ENCODE measurements around the gene TOP3A. TPM values are rescaled to one million over a fixed set of nuclear protein-coding genes. Genes with fewer than 3 reads are reported as not detected.

Gene TOP3A
- total RNA-seq, 1 experiment from 2014 or later: 68.7 TPM

- DNase-seq: peak; percentile 48
- H3K79me1 ChIP-seq (ENCODE audit: insufficient read depth, low read depth, low read length, poor library complexity, severe bottlenecking): peaks cover 3% of the 10 kb centered on the region
- no peaks in the 10 kb centered on the region; the same call in 1 of the 2 replicates for H3K27me3 Mint-ChIP-seq (ENCODE audit: low read depth)
Measured at GRCh38 chr17:18362698-18363100, 47.9 kb upstream of the TOP3A start.

More at GRCh38 chr17:18362698-18363100, 47.9 kb upstream of the TOP3A start:
- peak overlapping the region in 2 of 3 experiments; percentile 57 to 82; a peak in 2 of 7 replicates for H3K27ac Mint-ChIP-seq
- peaks cover 3% of the 10 kb centered on the region for H3K23me2 ChIP-seq (ENCODE audit: insufficient read length, low read depth, low read length, poor library complexity, severe bottlenecking)
- H2BK12ac ChIP-seq (ENCODE audit: insufficient read length, low read depth, low read length): no peak overlapping the region
- H3K36me3 Mint-ChIP-seq (ENCODE audit: insufficient read depth in 1 of 3, low read depth in 3 of 3): peaks cover 4 to 21% (median 19%) of the 10 kb centered on the region in 3 experiments; a peak in 6 of 7 replicates
- H3K4me1 Mint-ChIP-seq: peaks cover 11 to 12% of the 10 kb centered on the region in 2 experiments
- H2BK5ac ChIP-seq (ENCODE audit: insufficient read length, low read length): no peak overlapping the region
- H3K9me3 Mint-ChIP-seq: no peaks in the 10 kb centered on the region
- peak overlapping the region; percentile 51 for H3K4me2 ChIP-seq (ENCODE audit: insufficient read depth, insufficient read length, low read length)
- H3K56ac ChIP-seq (ENCODE audit: insufficient read length, low read depth, low read length): no peak overlapping the region
- peak overlapping the region; percentile 87 to 94 for H3K4me3 Mint-ChIP-seq
- no peak overlapping the region for H2BK15ac ChIP-seq (ENCODE audit: low read depth, low read length)
- peak overlapping the region; percentile 28 for H3K9ac ChIP-seq (ENCODE audit: extremely low read depth, insufficient read length, low read length)
- no peak overlapping the region for H4K5ac ChIP-seq (ENCODE audit: insufficient read length, low read depth, low read length)
- H2AK5ac ChIP-seq (ENCODE audit: insufficient read length, low read length): no peak overlapping the region
- no peak overlapping the region for H3K4ac ChIP-seq (ENCODE audit: low read depth, low read length)
- no CpG with 5 or more reads among the region's 14 CpGs for WGBS (ENCODE audit: extremely low coverage, insufficient read length, low lambda C conversion rate)
- H2AFZ ChIP-seq (ENCODE audit: low read length): no peak overlapping the region
- no peaks in the 10 kb centered on the region for H4K20me1 ChIP-seq (ENCODE audit: control insufficient read depth, insufficient read depth, insufficient read length)
- TF ChIP-seq CTCF (conservative IDR thresholded peaks at IDR 0.05): no peak; the same call in 2 of the 3 replicates
- no peak overlapping the region for H2BK20ac ChIP-seq (ENCODE audit: low read depth, low read length, poor library complexity, severe bottlenecking)
- H3K9me3 ChIP-seq (ENCODE audit: control insufficient read depth, low read depth, low read length): no peaks in the 10 kb centered on the region
- H3K4me1 ChIP-seq (ENCODE audit: insufficient read depth, low read length): no peaks in the 10 kb centered on the region
- peaks cover 4% of the 10 kb centered on the region; the same call in 1 of the 2 replicates for H3K79me2 ChIP-seq (ENCODE audit: insufficient read depth, low read length)
- no peak overlapping the region for H3K18ac ChIP-seq (ENCODE audit: insufficient read length, low read depth, low read length)
- H3K14ac ChIP-seq (ENCODE audit: insufficient read depth, low read length): no peak overlapping the region
- no peaks in the 10 kb centered on the region for H3K27me3 ChIP-seq (ENCODE audit: insufficient read depth, low read length)
- H4K91ac ChIP-seq (ENCODE audit: insufficient read length, low read depth, low read length): no peak overlapping the region
- H3T11ph ChIP-seq (ENCODE audit: low read length): no peak overlapping the region
- no peak overlapping the region for H3K27ac ChIP-seq (ENCODE audit: insufficient read length, low read depth, low read length)
- H2BK120ac ChIP-seq (ENCODE audit: low read depth, low read length, poor library complexity, severe bottlenecking): no peak overlapping the region
- H4K8ac ChIP-seq (replicated peaks; ENCODE audit: insufficient read length, low read depth, low read length): no peak overlapping the region
- H3K23ac ChIP-seq (ENCODE audit: insufficient read length, low read depth, low read length): no peak overlapping the region
